ENCODE results near the gene APOO.

APOO gene

GRCh38 chrX:23857935-23858334 lies 49.8 kb downstream of the APOO start:
- DNase-seq, result no peak

- no peak for DNase-seq
These were observed 50.4 kb downstream of the APOO start for GRCh38 chrX:23857363-23857762.

- DNase-seq, result no peak
These were observed 52.2 kb downstream of the APOO start for GRCh38 chrX:23855569-23855968.

- DNase-seq, result no peak
These were observed 52.8 kb downstream of the APOO start for GRCh38 chrX:23854945-23855344.

- no peak for DNase-seq
These were observed 53.6 kb downstream of the APOO start for GRCh38 chrX:23854122-23854521.

- no peak for DNase-seq
These were observed 56.2 kb downstream of the APOO start for GRCh38 chrX:23851544-23851943.

- no peak for DNase-seq
These were observed 58.5 kb downstream of the APOO start for GRCh38 chrX:23849241-23849640.

- DNase-seq, result no peak
These were observed 62.4 kb downstream of the APOO start for GRCh38 chrX:23845351-23845817.

- DNase-seq, result no peak
These were observed 63.1 kb downstream of the APOO start for GRCh38 chrX:23844502-23845138.

- DNase-seq, result no peak
These were observed 65.8 kb downstream of the APOO start for GRCh38 chrX:23841847-23842522.

- no peak for DNase-seq
These were observed 67.1 kb downstream of the APOO start for GRCh38 chrX:23840674-23841073.

- DNase-seq, result no peak
These were observed 68.8 kb downstream of the APOO start for GRCh38 chrX:23838953-23839352.

- no peak for DNase-seq
These were observed 75.0 kb downstream of the APOO start for GRCh38 chrX:23832721-23833120.

GRCh38 chrX:23828881-23829280 lies 78.9 kb downstream of the APOO start:
- no peak for DNase-seq

GRCh38 chrX:23826653-23827052 lies 81.1 kb downstream of the APOO start:
- no peak for DNase-seq

GRCh38 chrX:23826216-23826615 lies 81.5 kb downstream of the APOO start:
- no peak for DNase-seq

GRCh38 chrX:23825675-23826074 lies 82.1 kb downstream of the APOO start:
- no peak for DNase-seq

GRCh38 chrX:23822841-23823240 lies 84.9 kb downstream of the APOO start:
- DNase-seq, result no peak

GRCh38 chrX:23822397-23822796 lies 85.3 kb downstream of the APOO start:
- no peak for DNase-seq

- DNase-seq, result no peak
These were observed 85.9 kb downstream of the APOO start for GRCh38 chrX:23821847-23822246.

GRCh38 chrX:23820235-23820782 lies 87.4 kb downstream of the APOO start:
- no peak for DNase-seq

GRCh38 chrX:23819385-23820234 lies 88.1 kb downstream of the APOO start:
- DNase-seq, result no peak

GRCh38 chrX:23817979-23818336 lies 89.8 kb downstream of the APOO start:
- DNase-seq, result no peak

- DNase-seq, result no peak
These were observed 91.6 kb downstream of the APOO start for GRCh38 chrX:23816179-23816578.

All from activated gamma-delta T cell treated with Interleukin-2 at 50 U/mL for 16 hours (primary cell).